Smooth muscle cell (in vitro differentiated cells): ENCODE measurements around the gene GIMD1. TPM values are rescaled to one million over a fixed set of nuclear protein-coding genes. Genes with fewer than 3 reads are reported as not detected.

Experiments used
- DNase-seq: peaks from one replicate; lab custom pipeline; 2025; ENCODE audit not compliant: unreplicated experiment; lab: John Stamatoyannopoulos, UW
- H2AFZ ChIP-seq: fragments of 200-600 bp; sonication (generic); 2 replicates; pipeline ENCODE4 v1.6.0; 2016; ENCODE audit warnings: antibody characterized with exemption, low read depth, mild to moderate bottlenecking
- H3F3A ChIP-seq: fragments of 200-600 bp; sonication (generic); 2 replicates; pipeline ENCODE4 v1.6.0; 2017; ENCODE audit warnings: antibody characterized with exemption, low read depth
- H3K27ac ChIP-seq: fragments of 200-600 bp; sonication (generic); 2 replicates; pipeline ENCODE4 v1.5.1; 2016; ENCODE audit warnings: low read depth, mild to moderate bottlenecking
- H3K27me3 ChIP-seq: fragments of 200-600 bp; sonication (generic); 2 replicates; pipeline ENCODE4 v1.6.1; 2016; ENCODE audit warnings: low read depth, mild to moderate bottlenecking
- H3K36me3 ChIP-seq: fragments of 200-600 bp; sonication (generic); 2 replicates; pipeline ENCODE4 v1.5.1; 2016; ENCODE audit warnings: low read depth
- H3K4me1 ChIP-seq: fragments of 200-600 bp; sonication (generic); 2 replicates; pipeline ENCODE4 v1.5.1; 2016; ENCODE audit warnings: low read depth
- H3K4me2 ChIP-seq: fragments of 200-600 bp; sonication (generic); 2 replicates; pipeline ENCODE4 v1.6.0; 2016; ENCODE audit warnings: mild to moderate bottlenecking
- H3K4me3 ChIP-seq: fragments of 200-600 bp; sonication (generic); 2 replicates; pipeline ENCODE4 v1.5.1; 2016; ENCODE audit warnings: mild to moderate bottlenecking
- H3K79me2 ChIP-seq: fragments of 200-600 bp; sonication (generic); 2 replicates; pipeline ENCODE4 v1.6.0; 2016; ENCODE audit warnings: low read depth, mild to moderate bottlenecking
- H3K9ac ChIP-seq: fragments of 200-600 bp; sonication (generic); 2 replicates; pipeline ENCODE4 v1.6.0; 2016; ENCODE audit warnings: low read depth
- H3K9me3 ChIP-seq: fragments of 200-600 bp; sonication (generic); replicated peaks from 2 replicates; pipeline ENCODE4 v1.5.1; 2016; ENCODE audit warnings: low read depth
- H4K20me1 ChIP-seq: fragments of 200-600 bp; sonication (generic); 2 replicates; pipeline ENCODE4 v1.6.0; 2016; ENCODE audit warnings: low read depth
- CTCF ChIP-seq: fragments of 200-600 bp; sonication (generic); IDR thresholded peaks from 2 replicates; pipeline ENCODE4 v1.5.1; 2017; ENCODE audit warnings: borderline replicate concordance, mild to moderate bottlenecking, antibody characterized with exemption; ENCODE audit not compliant: insufficient read depth, poor library complexity, severe bottlenecking
- WGBS: methylation state at CpG from one replicate; pipeline ENCODE4 v1.1.7; 2016; ENCODE audit warnings: low lambda C conversion rate; 5-methylcytosine and 5-hydroxymethylcytosine counted together
- polyA plus RNA-seq: library from polyadenylated mRNA; unstranded; fragments of >200 nt; fragmentation: Nextera tagmentation; extraction: Ambion mirVana; gene quantifications from 2 replicates; pipeline ENCODE4 v1.2.1, GENCODE V29; 2016
- total RNA-seq: library from RNA; depleted of rRNA; stranded (reverse); fragments of >200 nt; gene quantifications from 2 replicates; pipeline ENCODE4 v1.2.3, GENCODE V29; 2014

GIMD1 gene
- total and polyA plus RNA-seq, 2 experiments from 2014 or later: not detected

GRCh38 chr4:106384878-106385277 is 16.3 kb upstream of the GIMD1 start:
- H3K9me3 ChIP-seq: no peaks in the 10 kb centered on the region
- no peak for TF ChIP-seq CTCF
- H3K4me2 ChIP-seq: no peak overlapping the region
- no peak overlapping the region for H3K9ac ChIP-seq
- no peaks in the 10 kb centered on the region for H3K27me3 ChIP-seq
- 95% methylated on average over 3 of the region's 3 CpGs for WGBS
- H3K4me3 ChIP-seq: no peak overlapping the region
- no peak for DNase-seq
- H3K36me3 ChIP-seq: no peaks in the 10 kb centered on the region
- no peak overlapping the region for H3K27ac ChIP-seq
- H2AFZ ChIP-seq: no peak overlapping the region
- no peaks in the 10 kb centered on the region for H3K4me1 ChIP-seq
- H4K20me1 ChIP-seq: no peaks in the 10 kb centered on the region
- H3F3A ChIP-seq: no peaks in the 10 kb centered on the region
- no peaks in the 10 kb centered on the region for H3K79me2 ChIP-seq

GRCh38 chr4:106380179-106380578 is 11.6 kb upstream of the GIMD1 start:
- H3K4me3 ChIP-seq: no peak overlapping the region
- H4K20me1 ChIP-seq: no peaks in the 10 kb centered on the region
- H3F3A ChIP-seq: no peaks in the 10 kb centered on the region
- no peaks in the 10 kb centered on the region for H3K36me3 ChIP-seq
- no peak overlapping the region for H3K9ac ChIP-seq
- H3K9me3 ChIP-seq: no peaks in the 10 kb centered on the region
- TF ChIP-seq CTCF: no peak
- H3K79me2 ChIP-seq: no peaks in the 10 kb centered on the region
- no peak overlapping the region for H3K4me2 ChIP-seq
- H3K27me3 ChIP-seq: no peaks in the 10 kb centered on the region
- no peak for DNase-seq
- no peak overlapping the region for H3K27ac ChIP-seq
- H2AFZ ChIP-seq: no peak overlapping the region
- H3K4me1 ChIP-seq: no peaks in the 10 kb centered on the region

DNA sequence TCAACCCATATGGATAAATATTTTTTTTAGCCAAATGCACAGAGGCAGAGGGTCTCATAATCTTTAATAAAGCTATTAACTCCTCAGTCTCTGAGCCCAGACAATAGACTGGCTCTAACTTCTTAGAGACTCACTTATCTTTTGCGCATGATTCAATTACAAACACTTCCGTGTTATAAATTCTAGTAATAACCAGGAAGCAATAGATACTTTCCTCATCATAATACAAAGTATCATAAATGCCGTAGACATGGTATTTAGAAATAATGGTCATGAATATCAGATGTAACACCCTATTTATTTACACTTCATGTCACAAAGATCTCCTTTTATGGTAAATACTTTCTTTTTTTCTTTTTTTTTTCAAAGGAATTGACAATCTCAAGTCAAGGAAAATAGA is 4.4 kb upstream of the GIMD1 start:
- no peak overlapping the region for H3K9ac ChIP-seq
- H2AFZ ChIP-seq: peak overlapping the region; percentile 7
- H4K20me1 ChIP-seq: no peaks in the 10 kb centered on the region
- no peaks in the 10 kb centered on the region for H3K4me1 ChIP-seq
- no peak for TF ChIP-seq CTCF
- no peaks in the 10 kb centered on the region for H3K9me3 ChIP-seq
- no peak for DNase-seq
- 80% methylated on average over 3 of the region's 3 CpGs for WGBS
- no peak overlapping the region for H3K27ac ChIP-seq
- no peaks in the 10 kb centered on the region for H3K27me3 ChIP-seq
- H3F3A ChIP-seq: no peaks in the 10 kb centered on the region
- no peaks in the 10 kb centered on the region for H3K79me2 ChIP-seq
- no peaks in the 10 kb centered on the region for H3K36me3 ChIP-seq
- H3K4me2 ChIP-seq: no peak overlapping the region
- H3K4me3 ChIP-seq: no peak overlapping the region

GRCh38 chr4:106371161-106371560 is 2.6 kb upstream of the GIMD1 start:
- TF ChIP-seq CTCF: no peak
- H3K4me2 ChIP-seq: no peak overlapping the region
- H2AFZ ChIP-seq: peak overlapping the region; percentile 89
- H3K27me3 ChIP-seq: no peaks in the 10 kb centered on the region
- no peaks in the 10 kb centered on the region for H3K9me3 ChIP-seq
- H3K79me2 ChIP-seq: no peaks in the 10 kb centered on the region
- DNase-seq: no peak
- no peak overlapping the region for H3K4me3 ChIP-seq
- H3K9ac ChIP-seq: no peak overlapping the region
- no peaks in the 10 kb centered on the region for H4K20me1 ChIP-seq
- H3K4me1 ChIP-seq: no peaks in the 10 kb centered on the region
- peaks cover under 1% of the 10 kb centered on the region for H3F3A ChIP-seq
- no peak overlapping the region for H3K27ac ChIP-seq
- no peaks in the 10 kb centered on the region for H3K36me3 ChIP-seq
